ENCODE measurements around the gene EFCAB8. TPM values are rescaled to one million over a fixed set of nuclear protein-coding genes. Genes with fewer than 3 reads are reported as not detected.
A peak's percentile ranks its signal among the peaks of the same experiment; 100 is the strongest.

EFCAB8 gene
- total RNA-seq, 8 experiments from 2014 or later = 0.05 to 0.73 (median 0.17) TPM; not detected in 3

DNA sequence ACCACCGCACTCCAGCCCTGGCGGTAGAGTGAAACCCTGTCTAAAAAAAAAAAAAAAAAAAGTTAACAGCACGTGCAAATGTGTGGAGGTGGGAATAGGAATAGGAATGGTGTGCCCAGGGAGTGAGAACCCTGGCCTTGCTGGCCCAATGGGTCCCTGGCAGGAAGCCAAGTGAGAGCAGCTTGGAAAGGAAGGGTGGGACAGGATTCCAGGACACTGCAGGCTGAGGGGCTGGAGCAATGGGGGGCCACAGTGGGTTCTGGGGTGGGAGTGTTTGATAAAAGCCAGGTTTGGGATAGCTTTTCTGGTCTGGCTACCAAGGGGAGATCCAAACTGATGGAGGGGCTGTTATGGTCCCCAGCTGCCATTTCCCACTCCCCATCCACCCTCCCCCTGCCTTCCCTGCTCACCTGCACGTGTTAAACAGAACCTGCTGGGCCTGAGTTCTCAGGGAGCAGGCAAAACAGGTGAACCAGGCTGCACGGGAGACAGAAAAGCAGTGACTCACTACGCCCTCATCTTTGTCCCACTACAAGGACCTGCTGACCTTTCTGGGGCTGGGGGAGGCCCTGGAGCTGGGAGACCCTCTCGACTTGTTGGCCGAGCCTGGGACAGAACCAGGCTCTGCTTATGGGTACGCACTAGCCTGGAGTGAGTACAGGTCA lies 142.2 kb downstream of the EFCAB8 start:
- Histone ChIP-seq H3K4me1 (replicated peaks in 1 of 2) (no peaks in the 10 kb centered on the region), H3K4me3 (no peak overlapping the region), H3K27ac (no peak overlapping the region)
- in situ Hi-C loops (cut with MboI; ENCODE audit: low pct_unique_long_range_greater_than_20kb in 2 of 9, low sequenced_read_pairs in 9 of 9, unreplicated experiment in 9 of 9) = no loop called here
- no peak for ATAC-seq (replicated peaks in 6 of 8)
- WGBS, 10 experiments = 0 to 83% (median 39%) methylated on average over 1 to 7 of the region's 9 CpGs; no CpG with 5 or more reads in 1 of the 10 experiments

DNA sequence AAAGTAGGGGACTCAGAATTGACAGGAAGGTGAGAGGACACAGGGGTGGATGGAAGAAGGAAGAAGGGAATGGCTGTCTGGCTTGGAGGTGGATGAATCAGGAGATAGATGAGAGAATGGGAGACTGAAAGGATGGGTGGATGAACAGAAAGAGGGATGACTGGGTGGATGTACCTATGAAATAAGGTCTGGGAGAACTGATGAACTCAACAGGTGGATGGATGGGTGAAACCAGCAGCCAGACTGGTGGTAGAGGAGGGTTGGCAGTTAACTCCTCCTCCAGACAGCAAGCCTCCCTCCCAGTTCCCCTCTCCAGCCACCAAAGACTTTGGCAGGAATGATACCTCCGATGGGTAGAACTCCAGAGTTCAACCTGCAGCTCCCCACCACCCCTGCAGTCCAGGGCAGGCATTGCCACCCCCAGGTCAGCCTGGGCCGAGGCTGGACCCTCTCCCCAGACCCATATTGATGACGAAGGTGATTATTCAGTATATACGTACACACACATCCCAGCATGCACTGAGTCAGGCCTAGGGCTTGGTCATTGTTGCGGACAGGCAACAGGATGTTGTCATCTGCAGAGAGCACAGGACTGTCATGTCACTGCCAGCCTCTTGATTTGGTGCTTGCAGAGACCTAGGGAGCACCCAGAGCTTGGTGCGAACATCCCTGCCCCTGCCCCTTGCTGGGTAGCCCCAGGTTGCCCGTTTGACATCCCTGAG lies 143.5 kb downstream of the EFCAB8 start:
- Histone ChIP-seq H3K4me1 (replicated peaks in 1 of 2) (no peaks in the 10 kb centered on the region), H3K27ac (no peak overlapping the region), H3K4me3 (no peak overlapping the region)
- no peak for ATAC-seq (replicated peaks in 6 of 8)
- in situ Hi-C loops (cut with MboI; ENCODE audit: low pct_unique_long_range_greater_than_20kb in 2 of 9, low sequenced_read_pairs in 9 of 9, unreplicated experiment in 9 of 9) = no loop called here
- 29 to 100% (median 53%) methylated on average over 1 to 3 of the region's 7 CpGs; no CpG with 5 or more reads in 5 of the 10 experiments for WGBS, 10 experiments

DNA sequence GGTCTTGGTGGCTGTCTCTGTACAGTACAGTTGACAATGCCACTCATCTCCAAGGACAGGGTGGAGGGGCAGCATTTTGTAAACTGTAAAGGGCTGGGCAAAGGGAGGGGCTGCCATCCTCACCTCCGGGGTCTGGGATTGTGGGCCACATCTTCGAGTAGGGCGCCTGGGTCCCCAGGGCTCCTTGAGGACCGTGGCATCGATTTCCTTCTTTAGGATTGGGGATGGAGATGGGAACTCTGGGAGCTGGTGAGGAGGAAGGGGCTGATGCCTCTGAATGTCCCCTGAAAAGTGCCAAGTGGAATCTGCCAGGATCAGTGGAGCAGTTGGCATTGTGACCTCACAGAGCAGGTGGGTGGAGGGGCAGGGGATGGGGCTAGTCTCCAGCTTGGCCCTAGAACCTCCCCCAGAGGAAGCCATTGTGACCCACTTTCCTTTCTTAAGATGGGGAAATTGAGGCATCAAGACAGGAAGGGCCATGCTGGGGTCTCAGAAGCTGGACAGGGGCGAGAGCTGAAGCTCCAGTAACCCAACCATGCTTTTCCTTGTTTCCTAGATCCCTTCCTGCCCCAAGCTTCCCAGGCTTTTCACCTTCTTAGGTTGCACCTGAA lies 145.5 kb downstream of the EFCAB8 start, which contains the start of gene SUN5:
SUN5 (minus strand) TSS at position 293 of the 611 bp plus-strand sequence; CDS start at position 200, 93 bp downstream.
- H3K4me1 ChIP-seq (replicated peaks in 1 of 2) = no peaks in the 10 kb centered on the region
- 0 to 62% (median 35%) methylated on average over 1 to 5 of the region's 6 CpGs; no CpG with 5 or more reads in 6 of the 10 experiments for WGBS, 10 experiments
- no peak for ATAC-seq (replicated peaks in 6 of 8)
- in situ Hi-C loops (cut with MboI; ENCODE audit: low pct_unique_long_range_greater_than_20kb in 2 of 9, low sequenced_read_pairs in 9 of 9, unreplicated experiment in 9 of 9) = no loop called here
- H3K4me3 ChIP-seq = no peak within 1 kb of the TSS
- no peak within 1 kb of the TSS for H3K27ac ChIP-seq

DNA sequence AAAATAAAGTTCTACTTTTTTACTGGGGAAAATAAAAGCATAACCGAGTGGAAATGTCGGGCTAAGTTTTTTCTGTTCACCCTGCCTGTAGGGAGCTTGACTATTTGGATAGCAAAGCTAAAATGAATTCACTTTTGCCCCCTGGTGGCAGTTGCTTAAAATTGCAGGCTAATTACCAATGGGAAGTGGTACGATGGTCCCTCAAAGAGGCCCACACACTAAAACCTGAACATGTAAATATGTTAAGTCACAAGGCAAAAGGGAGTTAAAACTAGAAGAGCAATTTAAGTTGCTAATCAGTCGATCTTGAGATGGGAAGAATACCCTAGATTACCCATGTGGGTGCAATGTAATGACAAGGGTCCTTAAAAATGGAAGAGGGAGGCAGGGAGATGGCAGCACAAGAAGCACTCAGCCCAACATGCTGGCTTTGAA lies 146.4 kb downstream of the EFCAB8 start:
- in situ Hi-C loops (cut with MboI; ENCODE audit: low pct_unique_long_range_greater_than_20kb in 2 of 9, low sequenced_read_pairs in 9 of 9, unreplicated experiment in 9 of 9) = no loop called here
- Histone ChIP-seq H3K4me3 (no peak overlapping the region), H3K4me1 (replicated peaks in 1 of 2) (no peaks in the 10 kb centered on the region), H3K27ac (no peak overlapping the region)
- 8 to 64% (median 37%) methylated on average over 1 to 4 of the region's 4 CpGs for WGBS, 10 experiments
- no peak for ATAC-seq (replicated peaks in 6 of 8)

DNA sequence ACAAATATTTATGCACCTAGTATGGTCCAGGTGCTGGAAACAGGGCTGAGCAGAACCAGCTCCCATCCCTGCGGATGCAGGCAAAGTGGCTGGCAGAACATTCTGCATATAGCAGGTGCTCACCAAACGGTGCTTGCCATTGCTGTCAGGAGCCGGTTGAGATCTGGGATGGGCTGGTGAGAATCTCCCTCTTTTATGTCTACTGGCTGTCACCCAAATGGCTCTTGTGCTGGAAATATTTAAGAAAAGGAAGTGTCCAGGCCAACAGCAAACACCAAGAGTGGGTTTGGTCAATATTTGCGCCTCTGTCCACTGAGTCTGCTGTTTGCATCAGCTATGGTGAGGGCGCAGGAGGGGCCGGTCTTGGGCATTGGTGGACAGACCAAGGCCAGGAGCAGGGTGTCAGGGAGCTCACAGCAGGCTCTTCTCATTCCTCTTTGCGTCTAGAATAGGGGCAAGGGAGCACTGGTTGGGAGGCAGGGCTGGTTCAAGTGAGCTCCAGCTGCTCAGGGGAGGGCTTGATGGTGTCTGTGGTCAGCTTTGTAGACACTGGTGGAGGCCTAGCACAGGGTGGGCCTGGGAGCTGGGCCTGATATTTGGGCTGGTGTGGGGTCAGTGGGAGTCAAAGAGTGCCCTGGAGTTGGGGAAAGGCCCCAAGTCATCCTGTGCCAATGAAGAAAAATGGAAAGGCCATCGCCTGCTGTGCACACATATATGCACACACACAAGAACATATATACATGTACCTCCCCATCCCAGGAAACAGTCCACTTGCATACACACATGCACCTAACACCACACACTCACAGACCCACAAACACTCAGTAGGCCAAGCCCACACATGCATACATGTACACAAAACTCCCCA lies 147.4 kb downstream of the EFCAB8 start:
- Histone ChIP-seq H3K4me1 (replicated peaks in 1 of 2) (no peaks in the 10 kb centered on the region), H3K27ac (no peak overlapping the region), H3K4me3 (no peak overlapping the region)
- WGBS, 10 experiments = 0 to 100% (median 60%) methylated on average over 1 to 4 of the region's 8 CpGs; no CpG with 5 or more reads in 2 of the 10 experiments
- in situ Hi-C loops (cut with MboI; ENCODE audit: low pct_unique_long_range_greater_than_20kb in 2 of 9, low sequenced_read_pairs in 9 of 9, unreplicated experiment in 9 of 9) = no loop called here
- ATAC-seq (replicated peaks in 6 of 8) = peak in 1 of 8 experiments; percentile 86

DNA sequence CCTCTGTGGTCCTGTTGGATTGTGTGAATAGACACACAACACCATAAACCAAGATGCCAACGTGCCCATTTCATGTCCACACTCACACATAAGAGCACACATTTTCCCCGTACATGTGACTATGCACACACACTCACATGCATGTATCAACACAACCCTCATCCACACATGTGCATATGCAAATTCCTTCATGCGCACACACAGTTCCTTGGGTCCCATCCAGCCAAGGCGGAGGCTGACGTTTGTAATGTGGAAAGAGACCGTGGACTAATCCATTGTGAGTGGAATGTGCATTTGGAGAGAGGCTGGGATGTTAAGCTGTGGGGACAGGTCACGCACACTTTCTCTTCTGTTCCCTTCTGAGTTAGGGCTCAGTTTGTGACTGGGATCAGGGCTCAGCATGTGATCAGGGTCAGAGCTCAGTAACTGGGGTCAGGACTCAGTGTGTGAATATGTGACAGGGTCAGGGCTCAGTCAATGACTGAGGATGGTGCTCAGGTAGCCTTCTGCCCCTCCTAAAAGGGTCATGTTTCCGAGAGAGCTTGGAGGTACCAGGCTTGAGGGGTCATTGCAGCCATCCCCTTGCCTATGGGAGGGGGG lies 148.2 kb downstream of the EFCAB8 start:
- no peak overlapping the region for H3K27ac ChIP-seq
- no peak overlapping the region for H3K4me3 ChIP-seq
- in situ Hi-C loops (cut with MboI; ENCODE audit: low pct_unique_long_range_greater_than_20kb in 2 of 9, low sequenced_read_pairs in 9 of 9, unreplicated experiment in 9 of 9) = no loop called here
- 0 to 83% (median 53%) methylated on average over 1 to 4 of the region's 8 CpGs; no CpG with 5 or more reads in 5 of the 10 experiments for WGBS, 10 experiments
- ATAC-seq (replicated peaks in 6 of 8) = peak in 4 of 8 experiments; percentile 36 to 83 (median 60)
- H3K4me1 ChIP-seq (replicated peaks in 1 of 2) = no peaks in the 10 kb centered on the region

DNA sequence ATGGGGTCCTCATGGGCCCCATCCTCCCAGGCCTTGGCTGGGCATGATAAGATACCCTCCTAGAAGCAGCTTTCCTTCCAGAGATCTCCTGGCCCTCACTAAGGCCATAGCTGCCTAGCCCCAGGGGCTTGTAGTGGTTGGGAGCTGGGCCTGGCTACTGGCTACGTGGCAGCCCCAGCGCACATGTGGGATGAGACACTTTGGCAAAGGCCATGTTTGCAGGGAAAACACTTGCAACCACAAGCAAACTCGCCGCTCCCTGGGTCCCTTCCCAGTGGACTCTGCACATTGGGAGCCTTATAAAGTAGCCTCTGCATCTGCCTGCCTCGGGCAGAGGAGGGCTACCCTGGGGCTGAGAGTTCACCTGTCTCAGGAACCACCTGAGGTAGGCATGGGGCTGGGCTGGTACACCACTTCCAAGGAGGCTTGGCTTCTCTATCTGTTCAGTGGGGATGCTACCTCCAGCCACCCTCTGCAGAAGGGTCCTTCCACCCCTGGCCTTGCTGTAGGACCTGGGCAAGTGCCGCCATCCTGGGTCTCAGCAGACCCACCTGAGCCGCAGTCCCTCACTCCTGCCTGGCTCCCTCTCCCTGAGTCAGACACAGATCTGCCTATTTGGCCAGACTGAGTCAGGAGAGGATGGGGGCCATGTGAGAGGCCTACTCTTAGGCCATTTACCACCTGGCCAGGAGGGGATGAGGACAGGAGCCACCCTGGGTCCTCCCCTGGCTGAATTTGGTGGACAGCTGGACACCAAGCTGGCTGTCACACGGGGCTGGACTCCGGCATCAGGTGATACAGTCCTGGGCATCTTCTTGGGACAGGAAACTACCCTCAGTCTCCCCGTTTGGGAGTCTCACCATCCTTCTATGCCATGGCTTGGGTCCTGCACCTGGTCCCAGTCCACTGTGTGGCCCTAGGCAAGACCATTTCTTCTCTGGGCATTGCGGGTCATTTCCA lies 148.9 kb downstream of the EFCAB8 start, which contains the start of gene BPIFB2:
BPIFB2 (plus strand) TSS at position 329 of the 960 bp plus-strand sequence. CDS start 871 bp downstream, outside the sequence.
- Histone ChIP-seq H3K4me1 (replicated peaks in 1 of 2) (no peaks in the 10 kb centered on the region), H3K4me3 (no peak within 1 kb of the TSS), H3K27ac (no peak within 1 kb of the TSS)
- peak in 1 of 8 experiments; percentile 22 for ATAC-seq (replicated peaks in 6 of 8)
- 80 to 92% methylated on average over 2 to 5 of the region's 11 CpGs; no CpG with 5 or more reads in 8 of the 10 experiments for WGBS, 10 experiments
- in situ Hi-C loops (cut with MboI; ENCODE audit: low pct_unique_long_range_greater_than_20kb in 2 of 9, low sequenced_read_pairs in 9 of 9, unreplicated experiment in 9 of 9) = no loop called here

DNA sequence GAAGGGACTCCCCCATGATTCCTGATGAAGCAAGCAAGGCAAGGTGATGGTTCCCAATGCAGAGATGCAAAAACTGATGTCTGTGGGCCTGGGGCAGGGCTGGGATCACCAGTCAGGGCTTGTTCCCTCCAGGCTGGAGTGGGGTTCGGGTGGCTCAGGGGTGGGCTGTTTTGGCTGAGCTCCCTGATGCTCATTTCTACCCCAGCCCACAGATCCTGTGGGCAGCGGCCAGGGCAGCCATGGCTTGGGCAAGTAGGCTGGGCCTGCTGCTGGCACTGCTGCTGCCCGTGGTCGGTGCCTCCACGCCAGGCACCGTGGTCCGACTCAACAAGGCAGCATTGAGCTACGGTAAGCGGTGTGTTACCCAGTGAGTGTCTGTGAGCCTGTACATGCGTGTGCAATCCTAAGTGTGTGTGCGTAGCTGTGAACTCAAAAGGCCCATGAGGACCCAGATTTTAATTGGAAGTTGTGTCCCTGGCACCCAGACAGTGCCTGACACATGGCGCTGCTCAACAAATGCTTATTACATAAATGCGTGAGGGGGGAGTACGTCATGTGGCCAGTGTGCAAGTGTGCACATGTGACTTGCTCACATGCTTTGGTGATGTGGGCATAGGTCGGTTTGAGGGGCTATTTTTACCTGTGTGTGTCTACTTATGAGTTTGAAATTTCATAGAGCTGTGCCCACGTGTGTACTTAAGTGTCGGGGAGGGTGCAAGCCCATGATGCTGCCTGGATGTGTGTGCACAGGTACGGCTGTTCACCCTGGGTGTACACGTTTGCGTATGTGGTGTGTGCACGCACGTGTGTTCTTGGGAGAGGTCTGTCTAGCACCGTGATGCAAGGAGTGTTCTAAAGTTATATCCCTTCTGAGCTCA lies 149.9 kb downstream of the EFCAB8 start:
- Histone ChIP-seq H3K4me1 (replicated peaks in 1 of 2) (no peaks in the 10 kb centered on the region), H3K4me3 (no peak overlapping the region), H3K27ac (no peak overlapping the region)
- in situ Hi-C loops (cut with MboI; ENCODE audit: low pct_unique_long_range_greater_than_20kb in 2 of 9, low sequenced_read_pairs in 9 of 9, unreplicated experiment in 9 of 9) = no loop called here
- 0 to 100% (median 80%) methylated on average over 2 to 12 of the region's 23 CpGs; no CpG with 5 or more reads in 2 of the 10 experiments for WGBS, 10 experiments
- ATAC-seq (replicated peaks in 6 of 8) = no peak

DNA sequence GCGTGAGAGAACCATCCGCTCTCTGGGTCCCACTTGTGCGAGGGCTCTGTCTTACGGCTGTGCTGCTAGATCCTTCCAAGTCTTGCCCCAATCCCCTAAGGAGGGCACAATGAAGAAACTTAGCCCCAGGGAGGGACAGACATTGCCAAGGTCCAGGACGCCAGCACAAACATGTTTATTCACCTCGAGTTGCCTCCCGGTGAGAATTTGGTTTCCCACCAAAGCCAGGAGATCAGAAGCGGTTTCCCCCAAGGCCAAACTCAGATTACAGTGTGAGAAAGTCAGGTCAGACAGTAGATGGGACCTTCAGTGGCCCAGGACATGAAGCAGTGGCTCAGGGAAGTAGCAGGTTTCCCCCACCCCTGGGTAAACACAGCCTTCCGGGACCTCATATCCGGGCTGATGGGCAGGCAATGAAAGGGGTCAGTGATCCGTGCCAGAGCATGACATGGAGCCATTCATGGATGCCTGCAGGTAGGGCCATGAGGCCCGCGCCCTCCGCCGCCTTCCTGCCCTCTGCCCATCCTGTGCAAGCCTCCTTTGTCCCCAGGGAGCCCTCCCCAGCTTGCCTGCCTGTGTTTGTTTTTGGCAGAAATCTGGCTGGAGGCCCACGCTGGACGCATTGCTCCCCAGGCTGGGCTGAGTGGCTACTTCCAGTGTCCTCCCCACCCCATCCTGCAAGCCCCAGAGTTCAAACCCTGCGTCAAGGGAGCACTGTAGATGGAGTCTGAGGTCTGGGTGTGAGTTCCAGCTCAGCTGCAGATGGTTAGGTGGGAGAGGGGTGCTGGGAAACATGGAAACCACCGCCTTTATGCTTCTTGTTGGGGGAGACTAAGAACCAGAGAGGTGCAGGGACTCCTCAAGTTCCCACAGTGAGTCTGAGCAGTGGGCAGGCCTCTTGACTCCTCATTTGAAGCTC lies 150.8 kb downstream of the EFCAB8 start:
- ATAC-seq (replicated peaks in 6 of 8) = no peak
- in situ Hi-C loops (cut with MboI; ENCODE audit: low pct_unique_long_range_greater_than_20kb in 2 of 9, low sequenced_read_pairs in 9 of 9, unreplicated experiment in 9 of 9) = no loop called here
- H3K4me3 ChIP-seq = no peak overlapping the region
- 50 to 76% (median 60%) methylated on average over 1 to 9 of the region's 19 CpGs; no CpG with 5 or more reads in 4 of the 10 experiments for WGBS, 10 experiments
- H3K4me1 ChIP-seq (replicated peaks in 1 of 2) = peaks cover 0 to 1% of the 10 kb centered on the region in 2 donors
- H3K27ac ChIP-seq = no peak overlapping the region

DNA sequence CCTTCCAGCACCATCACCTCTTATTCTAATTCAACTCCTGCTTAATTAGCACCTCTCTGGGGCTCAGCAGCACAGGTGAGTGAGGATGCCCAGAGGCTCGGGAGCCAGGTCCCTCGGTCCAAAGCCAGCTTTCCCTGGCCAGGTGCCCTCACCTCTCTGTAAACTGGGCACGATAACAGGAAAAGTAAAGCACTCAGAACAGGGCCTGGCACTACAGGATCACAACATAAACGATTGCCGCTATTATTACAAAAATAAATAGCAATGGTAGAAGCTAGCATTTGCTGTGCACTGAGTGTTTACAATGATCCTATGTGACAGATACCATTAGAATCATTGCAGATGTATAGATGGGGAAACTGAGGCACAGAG lies 151.4 kb downstream of the EFCAB8 start:
- no peak for ATAC-seq (replicated peaks in 6 of 8)
- in situ Hi-C loops (cut with MboI; ENCODE audit: low pct_unique_long_range_greater_than_20kb in 2 of 9, low sequenced_read_pairs in 9 of 9, unreplicated experiment in 9 of 9) = no loop called here
- H3K4me3 ChIP-seq = no peak overlapping the region

More for the DNA sequence above, 151.4 kb downstream of the EFCAB8 start:
- H3K4me1 ChIP-seq (replicated peaks in 1 of 2) = peaks cover 0 to 8% of the 10 kb centered on the region in 2 donors
- H3K27ac ChIP-seq = no peak overlapping the region
- WGBS, 10 experiments = 0 to 100% (median 78%) methylated on average over 1 to 4 of the region's 5 CpGs; no CpG with 5 or more reads in 6 of the 10 experiments
